Uterus (tissue), 4 donors: ENCODE results near the gene NRF1. TPM values are rescaled to one million over a fixed set of nuclear protein-coding genes. Genes with fewer than 3 reads are reported as not detected.
"Not testable (repeated sequence)": the region's sequence is repeated elsewhere in the genome, so short reads cannot be mapped to it uniquely, and the experiment has no call there.

Experiments
- DNase-seq, 2 donors: peaks; one replicate each; pipeline ENCODE4 v3.0.0-alpha.2; 2019 to 2020
- H3K27ac ChIP-seq, 2 donors: fragments of 200-600 bp; sonication (generic); 1 replicate in 1 of 2; 2 replicates in 1 of 2; pipeline ENCODE4 v1.5.1; 2016 to 2018
- H3K27me3 ChIP-seq, 2 donors: fragments of 200-600 bp; sonication (generic); one replicate each; pipeline ENCODE4 v1.5.1; 2018 to 2019; ENCODE audit warnings: control low read depth in 1 of 2
- H3K36me3 ChIP-seq, 2 donors: fragments of 200-600 bp; sonication (generic); one replicate each; pipeline ENCODE4 v1.5.1; 2019; ENCODE audit warnings: control low read depth in 1 of 2
- H3K4me1 ChIP-seq, 2 donors: fragments of 200-600 bp; sonication (generic); one replicate each; pipeline ENCODE4 v1.5.1; 2018 to 2019; ENCODE audit warnings: control low read depth in 1 of 2
- H3K4me3 ChIP-seq, 2 donors: fragments of 200-600 bp; sonication (generic); 1 replicate in 1 of 2; 2 replicates in 1 of 2; pipeline ENCODE4 v1.5.1; 2018 to 2019; ENCODE audit warnings: mild to moderate bottlenecking in 1 of 2
- H3K9me3 ChIP-seq, 2 donors: fragments of 200-600 bp; sonication (generic); one replicate each; pipeline ENCODE4 v1.5.1; 2019; ENCODE audit warnings: control low read depth in 1 of 2
- CTCF ChIP-seq, 4 experiments: fragments of 200-600 bp in 2 of 4; fragments of 450-650 bp in 2 of 4; sonication (generic) in 2 of 4; IDR thresholded peaks; one replicate each; pipeline ENCODE4 v1.5.1; 2016 to 2019; ENCODE audit warnings: antibody characterized with exemption in 4 of 4, mild to moderate bottlenecking in 2 of 4, moderate library complexity in 1 of 4
- POLR2A ChIP-seq, 2 donors: fragments of 450-650 bp; IDR thresholded peaks; one replicate each; pipeline ENCODE4 v1.6.1; 2016; ENCODE audit warnings: antibody characterized with exemption in 2 of 2, mild to moderate bottlenecking in 1 of 2, moderate library complexity in 1 of 2
- intact Hi-C: fragments of 100-400 bp; cut with DNase I; formaldehyde crosslinking; loops from one replicate; pipeline ENCODE4 v1.15.1; 2023; ENCODE audit warnings: low total_unique reads
- total RNA-seq, 4 donors: library from RNA; depleted of rRNA in 3 of 4; stranded (reverse); fragments of >200 nt in 3 of 4; gene quantifications; one replicate each; pipeline versions ENCODE4 v1.1.0 to v1.2.4, GENCODE V29; 2014 to 2023
- donor health status: DM: yes; HTN: yes; CAD: no.

Gene NRF1
- total RNA-seq, 4 donors from 2014 or later: 18.2 to 56.5 (median 40.4) TPM

- Histone ChIP-seq H3K27me3 (no peaks in the 10 kb centered on the region), H3K4me1 (no peaks in the 10 kb centered on the region), H3K4me3 (no peak overlapping the region), H3K27ac (no peak overlapping the region), H3K36me3 (no peaks in the 10 kb centered on the region), H3K9me3 (peaks cover 0 to 8% of the 10 kb centered on the region in 2 donors)
- DNase-seq: no peak
- TF ChIP-seq CTCF (IDR thresholded peaks at IDR 0.05) (no peak), POLR2A (IDR thresholded peaks at IDR 0.05) (no peak)
- intact Hi-C loops: no loop called here
Measured at GRCh38 chr7:129657363-129657762, 45.8 kb downstream of the NRF1 start.

GRCh38 chr7:129659907-129660306 is 48.4 kb downstream of the NRF1 start:
- H3K9me3 ChIP-seq, DNase-seq, H3K27me3 ChIP-seq, H3K27ac ChIP-seq, H3K4me1 ChIP-seq, H3K4me3 ChIP-seq, intact Hi-C loops, H3K36me3 ChIP-seq: not testable (repeated sequence)

GRCh38 chr7:129661645-129662182 is 50.2 kb downstream of the NRF1 start:
- Histone ChIP-seq H3K9me3 (peaks cover 0 to 8% of the 10 kb centered on the region in 2 donors), H3K4me3 (no peak overlapping the region), H3K27ac (no peak overlapping the region), H3K36me3 (no peaks in the 10 kb centered on the region), H3K27me3 (no peaks in the 10 kb centered on the region), H3K4me1 (no peaks in the 10 kb centered on the region)
- TF ChIP-seq CTCF (IDR thresholded peaks at IDR 0.05) (no peak), POLR2A (IDR thresholded peaks at IDR 0.05) (no peak)
- intact Hi-C loops: no loop called here
- no peak for DNase-seq

GRCh38 chr7:129663240-129663639 is 51.7 kb downstream of the NRF1 start:
- H3K27me3 ChIP-seq, DNase-seq, H3K4me1 ChIP-seq, H3K36me3 ChIP-seq, intact Hi-C loops, H3K4me3 ChIP-seq, H3K9me3 ChIP-seq, H3K27ac ChIP-seq: not testable (repeated sequence)

GRCh38 chr7:129664029-129665012 is 52.8 kb downstream of the NRF1 start:
- no peak overlapping the region for H3K27ac ChIP-seq
- no peak overlapping the region for H3K4me3 ChIP-seq
- TF ChIP-seq CTCF (IDR thresholded peaks at IDR 0.05): peak in 2 of 4 experiments; percentile 6 to 26
- TF ChIP-seq POLR2A (IDR thresholded peaks at IDR 0.05): no peak
- no peak for DNase-seq
- no peaks in the 10 kb centered on the region for H3K36me3 ChIP-seq
- H3K4me1 ChIP-seq: no peaks in the 10 kb centered on the region
- H3K9me3 ChIP-seq: peaks cover 0 to 8% of the 10 kb centered on the region in 2 donors
- H3K27me3 ChIP-seq: no peaks in the 10 kb centered on the region
- intact Hi-C loops: no loop called here

- intact Hi-C loops: no loop called here
- TF ChIP-seq CTCF (IDR thresholded peaks at IDR 0.05): no peak
- TF ChIP-seq POLR2A (IDR thresholded peaks at IDR 0.05): no peak
- Histone ChIP-seq H3K4me3 (no peak overlapping the region), H3K36me3 (no peaks in the 10 kb centered on the region), H3K9me3 (peaks cover 0 to 8% of the 10 kb centered on the region in 2 donors), H3K27me3 (no peaks in the 10 kb centered on the region), H3K4me1 (no peaks in the 10 kb centered on the region), H3K27ac (no peak overlapping the region)
- DNase-seq: peak in 1 of 2 donors; percentile 26
Measured at GRCh38 chr7:129665013-129665401, 53.5 kb downstream of the NRF1 start.
